Bronchial epithelial cell (primary cell): ENCODE data around the gene FBXL22. TPM values are rescaled to one million over a fixed set of nuclear protein-coding genes. Genes with fewer than 3 reads are reported as not detected.

Source experiments
- DNase-seq: peaks from one replicate; pipeline ENCODE4 v3.0.0-alpha.2; 2010; ENCODE audit warnings: low read depth
- FAIRE-seq: peaks from 2 replicates; lab custom pipeline; 2011; peaks lifted over from hg19 to GRCh38; lab: Jason Lieb, UNC
- H3K27me3 ChIP-seq: 2 replicates; pipeline ENCODE4 v1.5.1; 2011; ENCODE audit warnings: low read length; ENCODE audit not compliant: control insufficient read depth, insufficient read depth
- H3K36me3 ChIP-seq: 2 replicates; pipeline ENCODE4 v1.5.1; 2011; ENCODE audit warnings: low read length; ENCODE audit not compliant: control insufficient read depth, insufficient read depth
- H3K4me3 ChIP-seq: 2 replicates; pipeline ENCODE4 v1.5.1; 2011; ENCODE audit warnings: mild to moderate bottlenecking, low read depth, low read length, control low read depth
- total RNA-seq: library from RNA; depleted of rRNA; stranded (reverse); fragments of >200 nt; gene quantifications from 2 replicates; pipeline ENCODE4 v1.2.1, GENCODE V29; 2014
- TF ChIP-seq, protein P1 (sequence below): IDR thresholded peaks from 2 replicates; pipeline ENCODE4 v1.5.1; 2011; ENCODE audit warnings: mild to moderate bottlenecking, moderate library complexity, low read length, control low read depth, inconsistent platforms; ENCODE audit not compliant: insufficient read depth, severe bottlenecking

FBXL22 gene
- total RNA-seq, 1 donor from 2014 or later = under 0.01 TPM

DNA sequence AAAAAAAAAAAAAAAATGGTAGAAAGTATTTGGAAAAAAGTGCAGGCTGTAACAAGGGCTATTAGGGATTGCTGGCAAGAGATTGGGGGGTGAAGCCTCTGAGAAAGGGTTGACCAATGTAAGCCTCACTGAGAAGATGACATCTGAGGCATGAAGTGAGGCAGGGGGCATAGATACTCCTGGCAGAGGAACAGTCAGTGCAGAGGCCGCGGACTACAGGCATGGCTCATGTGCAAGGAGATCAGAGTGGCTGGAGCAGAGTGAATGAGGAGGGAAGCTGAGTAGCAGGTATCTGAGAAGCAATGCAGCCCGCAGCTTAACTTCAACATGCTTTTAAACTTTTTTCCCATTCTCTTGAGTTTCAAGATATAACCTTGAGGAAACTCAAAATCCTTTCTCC, 5.4 kb downstream of the FBXL22 start:
- TF ChIP-seq, protein P1, sequence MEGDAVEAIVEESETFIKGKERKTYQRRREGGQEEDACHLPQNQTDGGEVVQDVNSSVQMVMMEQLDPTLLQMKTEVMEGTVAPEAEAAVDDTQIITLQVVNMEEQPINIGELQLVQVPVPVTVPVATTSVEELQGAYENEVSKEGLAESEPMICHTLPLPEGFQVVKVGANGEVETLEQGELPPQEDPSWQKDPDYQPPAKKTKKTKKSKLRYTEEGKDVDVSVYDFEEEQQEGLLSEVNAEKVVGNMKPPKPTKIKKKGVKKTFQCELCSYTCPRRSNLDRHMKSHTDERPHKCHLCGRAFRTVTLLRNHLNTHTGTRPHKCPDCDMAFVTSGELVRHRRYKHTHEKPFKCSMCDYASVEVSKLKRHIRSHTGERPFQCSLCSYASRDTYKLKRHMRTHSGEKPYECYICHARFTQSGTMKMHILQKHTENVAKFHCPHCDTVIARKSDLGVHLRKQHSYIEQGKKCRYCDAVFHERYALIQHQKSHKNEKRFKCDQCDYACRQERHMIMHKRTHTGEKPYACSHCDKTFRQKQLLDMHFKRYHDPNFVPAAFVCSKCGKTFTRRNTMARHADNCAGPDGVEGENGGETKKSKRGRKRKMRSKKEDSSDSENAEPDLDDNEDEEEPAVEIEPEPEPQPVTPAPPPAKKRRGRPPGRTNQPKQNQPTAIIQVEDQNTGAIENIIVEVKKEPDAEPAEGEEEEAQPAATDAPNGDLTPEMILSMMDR = no peak
- FAIRE-seq (no peak), DNase-seq (no peak)
- Histone ChIP-seq H3K4me3 (no peak overlapping the region), H3K27me3 (no peaks in the 10 kb centered on the region), H3K36me3 (no peaks in the 10 kb centered on the region)

DNA sequence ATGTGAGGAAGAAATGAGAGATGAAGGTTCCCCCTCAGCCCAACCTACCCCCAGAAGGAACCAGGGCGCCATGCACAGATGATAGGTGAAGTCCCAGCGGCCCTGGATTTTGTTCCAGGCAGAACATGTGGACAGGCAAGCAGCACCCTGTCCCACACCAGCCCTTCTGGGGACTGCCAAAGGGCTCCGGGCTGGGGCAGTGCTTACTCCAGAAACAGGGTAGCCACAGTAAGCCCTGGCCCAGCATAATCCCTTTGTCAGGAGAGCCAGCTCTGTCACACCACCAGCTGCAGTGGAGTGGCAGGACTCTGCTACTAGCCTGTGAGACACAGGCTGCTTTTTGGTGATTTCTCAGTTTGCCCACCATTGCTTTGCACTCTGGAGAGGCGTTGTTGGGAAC, 6.3 kb downstream of the FBXL22 start:
- H3K27me3 ChIP-seq = no peaks in the 10 kb centered on the region
- TF ChIP-seq, protein P1 = no peak
- DNase-seq = no peak
- H3K36me3 ChIP-seq = no peaks in the 10 kb centered on the region
- FAIRE-seq = no peak
- no peak overlapping the region for H3K4me3 ChIP-seq

DNA sequence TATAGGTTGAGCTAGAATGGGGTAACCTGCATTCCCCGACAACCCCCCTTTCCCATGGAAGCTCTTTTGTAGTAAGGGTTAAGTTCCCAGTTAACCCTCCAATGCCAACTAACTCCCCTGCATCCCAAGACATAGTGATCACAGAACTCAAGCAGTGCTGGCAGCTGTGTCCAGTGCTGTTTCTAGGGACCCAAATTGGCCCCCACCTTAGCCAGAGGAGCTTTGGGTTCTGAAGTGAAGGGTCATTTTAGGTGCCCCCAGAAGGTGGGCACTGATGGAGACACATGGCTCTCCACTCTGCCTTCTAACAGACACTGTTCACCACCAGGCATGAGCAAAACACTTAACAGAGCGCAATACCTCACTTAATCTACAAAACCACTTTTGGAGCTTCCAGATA, 7.1 kb downstream of the FBXL22 start:
- no peaks in the 10 kb centered on the region for H3K36me3 ChIP-seq
- H3K27me3 ChIP-seq = no peaks in the 10 kb centered on the region
- no peak for FAIRE-seq
- TF ChIP-seq, protein P1 = no peak
- H3K4me3 ChIP-seq = no peak overlapping the region
- DNase-seq = no peak

DNA sequence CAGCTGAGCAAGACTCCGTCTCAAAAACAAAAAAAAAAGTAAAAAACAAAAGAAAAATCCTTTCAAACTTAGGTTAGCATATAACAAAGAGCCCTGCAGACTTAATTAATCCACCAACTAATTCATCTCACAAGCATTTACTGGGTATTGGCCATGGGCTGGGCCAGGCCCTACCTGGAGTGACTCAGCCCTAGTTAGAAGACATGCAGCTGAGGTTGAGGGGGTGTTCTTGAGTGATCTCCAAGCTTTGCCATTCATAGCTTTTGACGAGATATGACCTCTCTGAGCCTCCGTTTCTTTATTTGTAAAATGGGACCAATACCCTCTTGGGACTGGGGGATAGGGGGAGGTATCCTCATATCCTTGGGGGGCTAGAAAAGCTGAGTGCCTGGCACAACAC, 7.8 kb downstream of the FBXL22 start:
- Histone ChIP-seq H3K4me3 (no peak overlapping the region), H3K27me3 (no peaks in the 10 kb centered on the region), H3K36me3 (peaks cover 3% of the 10 kb centered on the region)
- TF ChIP-seq, protein P1 = no peak
- DNase-seq = peak; percentile 56
- FAIRE-seq = no peak

DNA sequence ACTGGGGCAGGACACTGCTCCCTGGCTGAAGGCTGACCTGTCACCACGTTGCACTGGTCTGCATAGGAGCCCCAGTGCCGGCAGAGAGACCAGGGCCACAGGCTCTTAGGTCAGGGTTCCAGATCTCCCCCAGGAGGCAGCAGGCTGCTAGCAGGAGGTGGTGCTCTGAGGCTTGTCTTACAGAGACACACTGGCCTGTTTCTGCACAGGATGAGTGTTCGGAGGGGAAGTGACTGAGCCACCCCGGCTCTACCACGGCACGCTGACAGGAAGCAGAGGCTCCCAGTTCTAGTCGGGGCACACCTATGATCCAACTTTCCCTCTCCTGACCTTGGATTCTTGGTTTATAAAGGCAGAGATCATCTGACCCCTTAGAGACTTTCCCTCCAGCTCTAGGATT, 8.6 kb downstream of the FBXL22 start:
- Histone ChIP-seq H3K27me3 (no peaks in the 10 kb centered on the region), H3K36me3 (peaks cover 3% of the 10 kb centered on the region), H3K4me3 (no peak overlapping the region)
- no peak for DNase-seq
- TF ChIP-seq, protein P1 = no peak
- no peak for FAIRE-seq

DNA sequence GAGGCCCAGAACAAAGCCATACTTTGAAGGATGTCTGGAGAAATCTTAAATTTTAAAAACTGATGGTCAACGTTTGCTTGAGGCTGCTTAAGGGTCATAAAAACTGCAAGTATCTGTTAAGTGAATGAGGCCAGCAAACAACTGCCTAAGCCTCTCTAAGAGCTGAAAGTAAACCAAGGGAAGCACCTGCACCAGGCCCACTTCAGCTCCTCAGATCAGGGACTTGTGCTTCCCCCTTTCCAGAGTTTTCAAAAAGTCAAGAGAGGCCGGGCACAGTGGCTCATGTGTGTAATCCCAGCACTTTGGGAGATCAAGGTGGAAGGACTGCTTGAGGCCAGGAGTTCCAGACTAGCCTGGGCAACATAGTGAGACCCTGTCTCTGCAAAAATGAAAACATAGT, 9.1 kb downstream of the FBXL22 start:
- no peak for FAIRE-seq
- TF ChIP-seq, protein P1 = no peak
- Histone ChIP-seq H3K36me3 (peaks cover 3% of the 10 kb centered on the region), H3K27me3 (no peaks in the 10 kb centered on the region), H3K4me3 (no peak overlapping the region)
- no peak for DNase-seq
